GM12892 (cell line): ENCODE results near the gene IBA57.

Source experiments
- DNase-seq: peaks from one replicate; pipeline ENCODE4 v3.0.0; 2011; ENCODE audit not compliant: insufficient read length
- FAIRE-seq: peaks from 2 replicates; lab custom pipeline; 2011; peaks lifted over from hg19 to GRCh38; lab: Jason Lieb, UNC
- POLR2A ChIP-seq: IDR thresholded peaks from 2 replicates; pipeline ENCODE4 v1.6.1; 2011; ENCODE audit warnings: low read depth, low read length, control low read depth
- POLR2AphosphoS5 ChIP-seq: IDR thresholded peaks from 2 replicates; pipeline ENCODE4 v1.6.1; 2011; ENCODE audit warnings: low read depth, low read length, control low read depth
- TAF1 ChIP-seq: IDR thresholded peaks from 2 replicates; pipeline ENCODE4 v1.6.1; 2011; ENCODE audit warnings: low read depth, mild to moderate bottlenecking, control low read depth, low read length, borderline replicate concordance

The IBA57 gene

GRCh38 chr1:228154021-228154669 is 11.5 kb upstream of the IBA57 start:
- TF ChIP-seq POLR2A (no peak), POLR2AphosphoS5 (no peak), TAF1 (no peak)
- no peak for FAIRE-seq
- DNase-seq, result no peak

DNA sequence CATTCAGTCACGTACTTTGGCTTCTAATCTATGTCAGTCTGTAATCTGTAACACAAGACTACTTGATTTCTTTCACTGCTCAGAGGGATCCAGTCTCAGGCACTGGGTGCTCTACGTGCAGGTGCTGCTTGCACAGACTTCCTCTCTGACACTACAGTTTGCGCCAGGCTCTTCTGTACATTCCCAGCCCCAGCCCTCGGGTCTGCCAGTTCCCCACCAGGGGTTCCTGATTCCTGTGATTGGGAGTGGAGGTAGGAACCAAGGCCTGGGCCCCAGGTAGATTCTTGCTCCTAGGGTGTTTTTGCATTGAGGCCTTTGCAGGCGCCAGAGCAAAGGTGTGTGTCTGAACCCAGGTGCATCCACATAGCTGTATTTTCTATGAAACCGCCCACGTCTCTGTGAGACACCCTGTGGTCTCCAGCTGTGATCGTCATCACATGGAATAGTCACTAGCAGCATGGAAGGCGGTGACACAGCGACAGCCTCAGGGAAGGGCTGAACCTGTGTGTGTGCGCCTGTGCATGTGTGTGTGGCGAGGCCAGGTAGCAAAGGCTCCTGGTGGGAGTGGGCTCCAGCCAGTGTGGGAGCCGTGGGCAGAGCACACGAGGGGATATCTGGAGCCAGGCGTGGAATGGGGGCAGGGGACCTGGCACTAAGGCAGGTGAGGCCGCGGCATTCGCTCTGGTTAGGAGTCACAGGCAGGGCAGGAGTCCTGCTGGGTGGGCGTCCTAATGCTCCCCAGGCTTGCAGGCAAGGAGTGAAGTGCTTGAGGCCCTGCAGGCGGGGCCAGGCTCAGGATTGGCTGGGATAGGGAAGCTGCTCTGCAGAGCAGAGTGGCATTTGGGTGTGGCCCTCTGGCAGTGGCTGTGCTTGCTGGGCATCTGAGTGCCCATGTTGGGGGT is 10.7 kb upstream of the IBA57 start:
- DNase-seq (no peak), FAIRE-seq (no peak)
- TF ChIP-seq POLR2AphosphoS5, result no peak
- TF ChIP-seq POLR2A, result no peak
- TF ChIP-seq TAF1, result no peak

GRCh38 chr1:228155596-228156514 is 9.7 kb upstream of the IBA57 start:
- no peak for DNase-seq
- FAIRE-seq, result no peak
- TF ChIP-seq TAF1, result no peak
- no peak for TF ChIP-seq POLR2AphosphoS5

- no peak for DNase-seq
- no peak for FAIRE-seq
- TF ChIP-seq POLR2A (no peak), POLR2AphosphoS5 (no peak), TAF1 (no peak)
Measured at GRCh38 chr1:228156515-228156881, 9.1 kb upstream of the IBA57 start.

DNA sequence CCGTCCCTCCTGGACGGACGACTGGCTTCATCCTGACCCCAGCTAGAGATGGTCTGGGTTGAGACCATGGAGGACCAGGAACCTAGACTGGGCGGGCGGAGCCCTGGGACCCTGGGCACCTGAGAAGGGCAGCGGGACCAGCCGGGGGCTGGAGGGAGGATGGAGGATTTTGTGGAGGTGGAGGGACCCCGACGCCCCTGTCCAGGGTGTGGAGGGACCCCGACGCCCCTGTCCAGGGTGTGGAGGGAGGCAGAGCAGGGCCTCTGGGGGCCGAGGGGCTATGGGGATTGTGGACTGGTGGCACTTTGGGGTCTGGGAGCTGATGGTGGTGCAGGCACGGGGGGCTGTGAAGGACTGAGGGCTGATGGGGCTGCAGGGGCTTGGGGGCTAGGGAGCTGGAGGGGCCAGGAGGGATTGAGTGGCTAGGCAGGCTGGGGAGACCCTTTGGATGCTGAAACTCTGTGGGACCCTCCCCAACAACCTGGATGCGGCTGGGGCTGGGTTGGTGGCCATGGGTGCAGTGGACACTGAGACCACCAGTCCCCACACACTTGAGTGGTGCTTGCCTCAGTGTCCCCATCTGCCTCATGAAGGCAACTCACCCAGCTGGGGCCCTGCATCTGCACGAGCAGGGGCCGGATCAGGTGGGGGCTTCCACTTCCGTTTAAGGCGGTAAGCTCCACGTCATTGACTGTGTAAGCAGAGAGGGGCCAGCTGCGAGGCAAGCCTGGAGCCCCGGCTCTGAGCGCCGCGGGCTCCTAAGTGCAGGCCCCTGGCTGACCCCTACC is 8.5 kb upstream of the IBA57 start:
- no peak for FAIRE-seq

DNA sequence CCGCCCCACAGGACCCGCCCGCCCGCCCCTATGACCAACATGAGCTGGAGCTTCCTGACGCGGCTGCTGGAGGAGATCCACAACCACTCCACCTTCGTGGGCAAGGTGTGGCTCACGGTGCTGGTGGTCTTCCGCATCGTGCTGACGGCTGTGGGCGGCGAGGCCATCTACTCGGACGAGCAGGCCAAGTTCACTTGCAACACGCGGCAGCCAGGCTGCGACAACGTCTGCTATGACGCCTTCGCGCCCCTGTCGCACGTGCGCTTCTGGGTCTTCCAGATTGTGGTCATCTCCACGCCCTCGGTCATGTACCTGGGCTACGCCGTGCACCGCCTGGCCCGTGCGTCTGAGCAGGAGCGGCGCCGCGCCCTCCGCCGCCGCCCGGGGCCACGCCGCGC is 7.9 kb upstream of the IBA57 start:
- no peak for FAIRE-seq
- no peak for DNase-seq
- TF ChIP-seq TAF1 (no peak), POLR2A (no peak), POLR2AphosphoS5 (no peak)

More for the DNA sequence above, 8.5 kb upstream of the IBA57 start:
- DNase-seq, result no peak
- TF ChIP-seq POLR2AphosphoS5 (no peak), POLR2A (no peak), TAF1 (no peak)

- no peak for FAIRE-seq
- TF ChIP-seq POLR2A (no peak), TAF1 (no peak), POLR2AphosphoS5 (no peak)
- DNase-seq, result no peak
Measured at GRCh38 chr1:228158151-228159007, 7.2 kb upstream of the IBA57 start.

GRCh38 chr1:228159008-228159665 is 6.5 kb upstream of the IBA57 start:
- DNase-seq (no peak), FAIRE-seq (no peak)
- TF ChIP-seq POLR2A, result no peak
- TF ChIP-seq POLR2AphosphoS5, result no peak
- TF ChIP-seq TAF1, result no peak

- TF ChIP-seq TAF1 (no peak), POLR2A (no peak), POLR2AphosphoS5 (no peak)
- FAIRE-seq (no peak), DNase-seq (no peak)
Measured at GRCh38 chr1:228160201-228160761, 5.3 kb upstream of the IBA57 start.
